ENCODE data around the gene HELZ. TPM values are rescaled to one million over a fixed set of nuclear protein-coding genes. Genes with fewer than 3 reads are reported as not detected.

The HELZ gene
- total and polyA plus RNA-seq, 2 donors (not counting 3 experiments of a cell fraction or from before 2014, with no cell fraction given) = 8.0 to 47.3 TPM

DNA sequence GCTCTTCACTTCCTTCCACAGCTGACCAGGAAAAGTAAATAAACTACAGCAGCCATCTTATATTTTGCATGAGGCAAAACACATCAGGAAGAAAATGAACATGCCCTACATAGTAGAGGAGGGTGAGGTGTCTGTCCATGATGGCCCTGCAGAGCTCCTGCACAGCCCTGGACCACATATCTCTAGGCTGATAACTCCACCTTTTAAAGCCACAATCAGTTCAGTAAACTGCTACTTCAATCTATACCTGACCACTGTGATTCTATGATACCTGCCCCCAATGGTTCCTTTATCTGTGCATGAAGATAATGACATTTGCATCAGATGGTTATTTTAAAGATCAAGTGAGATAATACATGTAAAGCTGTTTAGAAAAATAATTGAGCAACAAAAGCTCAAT is 82.2 kb downstream of the HELZ start:
- Histone ChIP-seq H3K9ac (replicated peaks; ENCODE audit: extremely low read depth, insufficient read depth, low read length) (no peak overlapping the region), H3K9me3 (replicated peaks; ENCODE audit: control insufficient read depth, insufficient read depth, low read length) (no peaks in the 10 kb centered on the region), H3K27me3 (ENCODE audit: control insufficient read depth in 2 of 2, insufficient read depth in 2 of 2, low read length in 2 of 2) (no peaks in the 10 kb centered on the region), H4K20me1 (replicated peaks; ENCODE audit: control insufficient read depth, extremely low read depth, insufficient read depth, low read length) (no peaks in the 10 kb centered on the region), H3K27ac (ENCODE audit: insufficient read depth, low read depth, low read length) (no peak overlapping the region), H3K4me3 (replicated peaks in 1 of 3; ENCODE audit: insufficient read depth in 1 of 3, low read depth in 1 of 3, low read length in 3 of 3) (no peak overlapping the region), H3K4me1 (ENCODE audit: control insufficient read depth, extremely low read depth, insufficient read depth, low read length) (no peaks in the 10 kb centered on the region), H3K4me2 (ENCODE audit: insufficient read depth, low read length) (no peak overlapping the region), H3K79me2 (ENCODE audit: control insufficient read depth, insufficient read depth, low read length) (no peaks in the 10 kb centered on the region), H3K36me3 (ENCODE audit: control insufficient read depth in 2 of 2, extremely low read depth in 1 of 2, insufficient read depth in 2 of 2, low read length in 2 of 2) (peaks cover 6 to 10% of the 10 kb centered on the region in 2 experiments), H3K9me1 (replicated peaks; ENCODE audit: control insufficient read depth, extremely low read depth, insufficient read depth, low read length) (no peaks in the 10 kb centered on the region), H2AFZ (ENCODE audit: low read depth, low read length) (no peak overlapping the region)
- intact Hi-C loops (cut with micrococcal nuclease) = no loop called here
- no TSS peak for BruUV-seq (replicated peaks)
- TF ChIP-seq GATA2 (IDR thresholded peaks at IDR 0.05; ENCODE audit: insufficient read depth, insufficient read length, low read depth, low read length) (no peak), JUN (IDR thresholded peaks at IDR 0.05; ENCODE audit: borderline replicate concordance, insufficient read depth, insufficient read length, low read depth) (no peak), POLR2AphosphoS5 (IDR thresholded peaks at IDR 0.05; ENCODE audit: insufficient read depth, low read depth, low read length) (no peak), POLR2A (IDR thresholded peaks at IDR 0.05; ENCODE audit: low read depth, low read length) (no peak), MYC (IDR thresholded peaks at IDR 0.05; ENCODE audit: low read depth, low read length) (no peak), FOS (IDR thresholded peaks at IDR 0.05; ENCODE audit: borderline replicate concordance, insufficient read depth, low read length) (no peak)
- TF ChIP-seq, protein P1, sequence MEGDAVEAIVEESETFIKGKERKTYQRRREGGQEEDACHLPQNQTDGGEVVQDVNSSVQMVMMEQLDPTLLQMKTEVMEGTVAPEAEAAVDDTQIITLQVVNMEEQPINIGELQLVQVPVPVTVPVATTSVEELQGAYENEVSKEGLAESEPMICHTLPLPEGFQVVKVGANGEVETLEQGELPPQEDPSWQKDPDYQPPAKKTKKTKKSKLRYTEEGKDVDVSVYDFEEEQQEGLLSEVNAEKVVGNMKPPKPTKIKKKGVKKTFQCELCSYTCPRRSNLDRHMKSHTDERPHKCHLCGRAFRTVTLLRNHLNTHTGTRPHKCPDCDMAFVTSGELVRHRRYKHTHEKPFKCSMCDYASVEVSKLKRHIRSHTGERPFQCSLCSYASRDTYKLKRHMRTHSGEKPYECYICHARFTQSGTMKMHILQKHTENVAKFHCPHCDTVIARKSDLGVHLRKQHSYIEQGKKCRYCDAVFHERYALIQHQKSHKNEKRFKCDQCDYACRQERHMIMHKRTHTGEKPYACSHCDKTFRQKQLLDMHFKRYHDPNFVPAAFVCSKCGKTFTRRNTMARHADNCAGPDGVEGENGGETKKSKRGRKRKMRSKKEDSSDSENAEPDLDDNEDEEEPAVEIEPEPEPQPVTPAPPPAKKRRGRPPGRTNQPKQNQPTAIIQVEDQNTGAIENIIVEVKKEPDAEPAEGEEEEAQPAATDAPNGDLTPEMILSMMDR (IDR thresholded peaks at IDR 0.05; ENCODE audit: extremely low read depth in 1 of 2, insufficient read depth in 1 of 2, low read depth in 1 of 2, low read length in 2 of 2) = no peak
- DNase-seq (ENCODE audit: low read depth, low spot score) = no peak
- ChIA-PET CTCF (interaction anchor here (1.5 kb wide), 1 partner anchor 38 kb away, joined by 4 read pairs; no protein-coding TSS in a partner anchor), POLR2A (no interaction called here)
- FAIRE-seq = no peak
- dilution Hi-C loops (cut with MboI; ENCODE audit: extremely low pct_ligation_motif_present, low sequenced_read_pairs) = no loop called here
